DOHH2 (cell line): Measurements from ENCODE around the gene OR6C76.

Experiments
- CTCF ChIP-seq: fragments of 200-600 bp; sonication (generic); IDR thresholded peaks from one replicate; pipeline ENCODE4 v1.5.1; 2014; ENCODE audit warnings: antibody characterized with exemption, mild to moderate bottlenecking, low read depth, low read length; ENCODE audit not compliant: poor library complexity, severe bottlenecking
- EZH2phosphoT487 ChIP-seq: fragments of 200-600 bp; sonication (generic); IDR thresholded peaks from 2 replicates; pipeline ENCODE4 v1.6.1; 2017; ENCODE audit warnings: borderline replicate concordance, mild to moderate bottlenecking, antibody characterized with exemption, low read length, moderate library complexity, mixed read lengths

- TF ChIP-seq EZH2phosphoT487 (no peak), CTCF (no peak)
Measured at GRCh38 chr12:55443776-55444175, 17.7 kb downstream of the OR6C76 start, which contains the start of gene OR6C2.
